H54 (cell line): ENCODE measurements around the gene PHEX.

Source experiments
- DNase-seq: peaks from one replicate; pipeline ENCODE4 v3.0.0; 2011; ENCODE audit warnings: low spot score, mixed read lengths; ENCODE audit not compliant: insufficient read length
- FAIRE-seq: peaks from 3 replicates; lab custom pipeline; 2011; peaks lifted over from hg19 to GRCh38; lab: Jason Lieb, UNC
- POLR2A ChIP-seq: IDR thresholded peaks from 2 replicates; pipeline ENCODE4 v1.6.1; 2011; ENCODE audit warnings: low read depth, mild to moderate bottlenecking, low read length

Gene PHEX

DNA sequence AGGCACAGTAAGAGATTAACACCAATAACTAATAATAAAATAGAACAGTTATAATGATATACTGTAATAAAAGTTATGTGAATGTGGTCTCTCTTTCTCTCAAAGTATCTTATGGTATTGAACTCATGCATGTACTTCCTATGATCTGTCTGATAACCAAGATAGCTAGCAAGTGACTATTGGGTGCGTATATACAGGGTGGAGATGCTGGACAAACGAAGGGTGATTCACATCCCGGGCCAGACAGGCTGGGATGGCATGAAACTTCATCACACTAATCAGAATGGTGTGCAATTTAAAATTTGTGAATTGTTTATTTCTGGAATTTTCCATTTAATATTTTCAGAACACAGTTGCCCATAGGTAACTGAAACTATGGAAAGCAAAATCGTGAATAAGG, 96.8 kb downstream of the PHEX start:
- DNase-seq = no peak
- no peak for TF ChIP-seq POLR2A
- FAIRE-seq = no peak

DNA sequence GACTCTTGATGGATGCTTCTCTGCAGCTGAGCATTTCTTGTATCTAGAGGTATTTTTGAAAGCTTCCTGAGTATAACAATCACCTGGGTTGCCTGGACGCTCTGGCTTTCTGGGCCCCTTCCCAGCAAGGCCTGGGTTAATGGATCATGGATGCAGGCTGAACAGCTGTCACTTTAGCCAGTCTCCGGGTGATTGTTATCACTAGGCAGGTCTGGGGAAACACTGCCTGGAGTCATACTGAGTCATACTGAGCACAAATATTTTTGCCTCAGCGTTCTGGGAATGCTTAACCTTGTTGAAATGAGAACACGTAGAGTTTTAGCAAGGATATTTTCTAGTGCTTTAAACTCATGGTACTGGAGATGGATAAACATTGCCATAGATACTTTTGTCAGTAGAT, 102.6 kb downstream of the PHEX start:
- FAIRE-seq = no peak

DNA sequence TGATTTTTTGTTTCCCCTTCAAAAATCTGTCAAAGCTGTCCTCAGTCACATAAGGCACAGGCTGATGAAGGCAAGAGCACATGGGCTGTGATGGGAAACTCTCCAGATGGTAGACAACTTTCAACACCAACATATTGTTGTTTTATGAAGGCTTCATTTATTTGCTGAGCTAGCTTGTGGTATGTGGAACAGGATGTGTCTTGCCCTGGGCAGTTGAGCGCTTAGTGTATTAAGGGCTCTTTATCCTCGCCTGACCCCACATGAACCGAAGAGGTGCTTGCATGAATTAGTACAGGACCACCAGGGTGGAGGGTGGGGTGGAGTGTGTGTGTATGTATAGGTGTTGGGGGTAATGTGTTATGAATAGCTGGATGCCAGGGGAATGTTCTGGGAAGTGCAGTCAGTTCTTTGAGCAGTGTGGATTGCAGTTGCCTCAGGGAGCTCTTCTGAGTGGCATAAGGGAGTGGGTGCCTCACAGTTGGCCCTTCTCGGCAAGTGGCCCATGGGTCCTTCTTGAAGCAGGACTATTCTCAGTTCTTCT, 103.1 kb downstream of the PHEX start:
- TF ChIP-seq POLR2A = no peak
- FAIRE-seq (no peak), DNase-seq (no peak)

More for the DNA sequence above, 102.6 kb downstream of the PHEX start:
- TF ChIP-seq POLR2A = no peak
- no peak for DNase-seq

DNA sequence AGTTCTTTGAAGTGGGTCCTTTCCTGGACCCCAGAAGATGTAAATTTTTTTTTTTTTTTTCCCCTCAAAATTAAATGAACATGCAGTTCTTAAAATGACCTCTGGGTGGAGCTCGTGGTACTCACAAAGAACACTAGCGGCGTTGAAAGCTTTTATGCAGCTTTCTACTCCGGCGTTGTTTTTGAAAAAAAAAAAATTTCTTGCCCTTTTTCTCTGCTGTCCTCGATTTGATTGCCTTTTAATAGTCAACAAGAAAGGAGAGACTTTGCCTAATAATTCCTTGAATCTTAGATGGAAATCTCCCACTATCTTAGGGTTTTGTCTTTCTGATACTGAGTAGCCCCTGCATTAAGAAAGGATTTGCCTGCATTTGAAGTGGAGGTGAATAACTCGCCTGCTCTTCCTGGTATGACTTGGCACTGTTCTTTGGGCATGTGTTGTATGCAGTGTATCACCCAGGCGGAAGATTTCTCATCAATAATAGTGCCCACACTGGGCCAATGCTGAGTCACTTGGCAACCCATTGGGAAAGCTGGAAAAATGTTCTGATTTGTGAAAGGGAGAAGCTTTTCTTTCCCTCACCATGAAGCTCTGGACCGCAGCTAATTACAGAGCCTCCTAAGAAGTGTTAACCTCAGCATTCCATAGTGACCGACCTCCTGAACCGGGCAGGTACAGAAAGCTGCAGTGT, 104.0 kb downstream of the PHEX start:
- DNase-seq (no peak), FAIRE-seq (no peak)
- TF ChIP-seq POLR2A = no peak

DNA sequence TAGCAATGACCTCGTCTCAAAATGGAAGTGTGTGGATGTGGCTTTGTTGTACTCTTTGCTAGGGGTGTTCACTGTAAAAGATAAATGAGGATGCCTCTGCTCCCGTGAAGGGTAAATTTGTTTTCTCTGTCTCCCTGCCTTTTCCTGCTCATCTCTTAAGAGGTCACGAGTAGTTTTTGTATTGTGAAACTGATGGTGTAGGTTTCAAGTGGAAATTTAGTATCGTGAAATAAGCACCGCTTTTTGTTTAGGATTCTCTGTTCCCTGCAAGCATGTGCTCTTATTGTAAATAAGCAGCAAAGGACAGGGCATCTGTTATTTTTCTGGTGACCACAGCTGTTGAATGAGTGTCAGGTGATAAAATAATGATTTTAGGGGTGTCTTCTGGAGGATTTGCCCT, 104.6 kb downstream of the PHEX start:
- no peak for TF ChIP-seq POLR2A
- DNase-seq (no peak), FAIRE-seq (no peak)

DNA sequence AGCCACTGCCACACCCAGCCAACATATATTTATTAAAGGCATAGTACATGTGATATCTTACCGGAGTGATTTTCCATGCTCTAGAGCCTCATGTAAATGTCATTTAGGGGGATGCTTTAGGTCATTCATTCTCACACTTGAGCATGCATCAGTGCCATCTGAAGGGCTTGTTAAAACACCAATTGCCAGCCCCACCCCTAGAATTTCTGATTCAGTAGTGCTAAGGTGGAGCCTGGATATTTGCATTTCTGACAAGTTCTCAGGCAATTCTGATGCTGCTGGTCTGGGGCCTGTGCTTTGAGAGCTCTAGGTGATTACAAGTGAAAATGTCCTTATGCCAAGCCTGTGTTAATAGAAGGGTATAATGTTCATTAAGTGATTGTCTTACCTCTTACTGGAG, 107.7 kb downstream of the PHEX start:
- no peak for TF ChIP-seq POLR2A
- DNase-seq (no peak), FAIRE-seq (no peak)

DNA sequence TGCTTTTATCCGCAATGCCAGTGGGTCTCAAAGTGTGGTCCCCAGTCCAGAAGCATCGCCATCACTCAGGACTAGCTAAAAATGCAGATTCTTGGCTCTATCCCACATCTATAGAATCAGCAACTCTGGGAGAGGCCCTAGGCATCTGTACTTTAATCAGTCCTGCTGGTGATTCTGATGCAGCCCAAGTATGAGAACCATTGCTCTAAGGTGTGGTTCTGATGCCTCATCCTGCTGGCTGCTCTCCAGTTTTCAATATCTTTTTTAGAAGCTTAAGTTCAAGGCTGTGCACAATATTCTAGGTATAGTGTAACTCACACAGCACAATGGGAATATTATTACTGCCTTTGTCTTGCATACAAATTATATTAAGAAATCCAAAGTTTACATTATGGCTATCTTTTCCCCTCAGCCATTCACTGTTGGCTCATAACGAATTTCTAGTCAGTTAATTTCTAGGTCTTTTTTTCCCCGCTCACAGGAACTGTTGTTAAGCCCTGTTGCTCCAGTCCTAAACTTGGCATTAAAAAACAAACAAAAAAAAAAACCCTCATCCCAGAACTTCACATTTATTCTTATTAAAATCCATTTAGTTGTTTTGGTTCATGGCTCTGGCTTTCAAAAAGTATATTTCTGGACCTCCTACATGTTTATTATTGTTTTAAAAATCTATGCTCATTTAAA, 109.1 kb downstream of the PHEX start:
- DNase-seq (no peak), FAIRE-seq (no peak)
- TF ChIP-seq POLR2A = no peak

DNA sequence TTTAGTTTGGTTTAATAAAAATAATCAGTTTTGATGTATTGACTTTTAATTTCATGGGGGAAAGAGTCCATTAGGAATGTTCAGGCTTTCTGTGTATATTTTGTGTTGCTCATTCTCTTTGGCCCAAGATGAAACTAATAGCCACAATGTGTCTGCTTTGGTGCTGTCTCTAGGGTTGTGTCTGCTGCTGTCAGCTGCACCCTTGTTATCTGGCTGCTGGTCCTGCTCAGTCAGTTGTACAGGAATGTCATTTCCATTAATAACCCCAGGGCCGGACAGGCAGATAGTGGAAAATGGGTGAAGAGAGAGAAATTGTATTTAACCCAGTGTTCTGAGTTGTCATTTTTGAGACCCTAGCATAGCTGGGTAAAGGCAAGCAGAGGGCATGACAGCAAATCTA, 115.1 kb downstream of the PHEX start:
- no peak for TF ChIP-seq POLR2A
- FAIRE-seq (no peak), DNase-seq (no peak)

DNA sequence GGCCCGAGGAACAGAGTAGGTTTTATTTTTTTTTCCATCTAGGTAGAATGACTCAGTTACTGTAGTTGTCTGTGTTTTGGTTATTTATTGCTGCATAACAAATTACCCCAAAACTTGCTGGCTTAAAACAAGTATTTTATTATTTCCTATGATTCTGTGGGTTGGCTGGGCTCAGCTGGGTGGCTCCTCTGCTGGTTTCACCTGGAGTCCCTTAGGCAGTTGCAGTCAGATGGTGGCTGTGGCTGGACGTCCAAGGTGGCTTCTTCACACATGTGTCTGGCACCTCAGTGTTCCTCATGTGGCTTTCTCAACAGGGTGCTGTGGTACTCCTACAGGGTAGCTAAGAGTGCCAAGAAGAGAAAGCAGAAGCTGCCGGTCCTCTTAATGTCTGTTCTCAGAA, 115.8 kb downstream of the PHEX start:
- FAIRE-seq (no peak), DNase-seq (no peak)
- TF ChIP-seq POLR2A = no peak

DNA sequence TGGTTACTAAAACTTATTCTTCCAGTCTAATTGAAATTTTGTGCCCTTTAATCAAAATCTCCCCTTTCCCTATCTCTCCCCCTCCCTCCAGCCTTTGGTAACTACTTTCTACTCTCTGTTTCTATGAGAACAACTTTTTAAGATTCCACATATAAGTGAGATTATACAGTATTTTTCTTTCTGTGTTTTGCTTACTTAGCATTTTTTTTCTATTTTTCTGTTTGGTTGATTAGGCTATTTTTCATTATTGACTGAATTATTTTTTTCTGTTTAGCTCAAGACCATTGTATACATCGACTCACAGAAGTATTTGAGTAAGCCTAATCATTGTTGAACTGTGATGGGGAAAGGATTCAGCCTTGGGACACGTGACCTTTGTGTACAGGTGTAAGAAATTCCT, 116.4 kb downstream of the PHEX start:
- FAIRE-seq (no peak), DNase-seq (no peak)
- no peak for TF ChIP-seq POLR2A

DNA sequence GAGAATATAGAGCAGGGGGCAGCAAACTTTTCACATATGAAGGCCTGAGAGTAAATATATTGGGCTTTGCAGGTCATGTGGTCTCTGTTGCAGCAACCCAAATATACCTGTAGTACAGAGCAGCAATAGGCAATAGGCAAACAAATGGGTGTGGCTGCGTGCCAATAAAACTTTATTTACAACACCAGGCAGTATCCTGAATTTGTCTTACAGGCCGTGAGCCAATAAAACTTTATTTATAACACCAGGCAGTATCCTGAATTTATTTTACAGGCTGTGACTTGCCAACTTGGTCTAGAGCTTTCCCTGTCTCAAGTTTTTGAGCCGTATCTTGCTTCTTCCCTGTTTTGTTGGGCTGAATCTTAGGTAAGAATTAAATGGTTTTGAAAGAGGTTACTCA, 118.2 kb downstream of the PHEX start:
- FAIRE-seq (no peak), DNase-seq (no peak)
- TF ChIP-seq POLR2A = no peak

DNA sequence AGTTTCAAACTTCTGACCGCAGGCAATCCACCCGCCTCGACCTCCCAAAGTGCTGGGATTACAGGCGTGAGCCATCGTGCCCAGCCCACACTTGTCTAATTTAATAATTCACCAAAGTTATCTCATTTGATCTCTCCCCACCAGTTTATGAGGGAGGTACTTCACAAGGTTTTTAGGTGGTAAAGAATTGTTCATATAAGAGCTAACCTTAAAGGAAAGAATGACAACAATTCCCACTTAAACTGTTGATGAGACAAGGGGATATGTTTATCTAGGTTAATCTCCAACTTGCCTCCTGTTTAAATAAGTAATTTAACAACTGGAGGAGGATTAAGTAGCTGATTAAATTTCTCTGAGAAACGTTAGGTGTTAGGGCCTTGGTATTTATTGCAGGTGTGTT, 123.0 kb downstream of the PHEX start:
- TF ChIP-seq POLR2A = no peak
- DNase-seq = no peak
- FAIRE-seq = no peak

DNA sequence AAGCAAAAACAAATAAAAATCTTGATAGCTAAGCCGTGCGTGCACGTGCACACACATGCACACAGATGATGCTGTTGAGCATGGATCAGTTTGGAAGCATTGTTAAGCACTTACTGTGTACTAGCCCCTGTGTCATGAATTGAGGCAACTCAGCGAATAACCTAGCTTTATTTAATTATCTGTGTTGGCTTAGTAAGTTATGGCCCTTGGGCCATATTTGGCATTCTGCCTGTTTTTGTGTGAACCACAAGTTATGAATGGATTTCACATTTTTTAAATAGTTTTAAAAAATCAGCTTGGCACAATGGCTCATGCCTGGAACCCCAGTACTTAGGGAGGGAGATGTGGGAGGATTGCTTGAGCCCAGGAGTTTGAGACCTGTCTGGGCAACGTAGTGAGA, 126.9 kb downstream of the PHEX start:
- DNase-seq (no peak), FAIRE-seq (no peak)
- TF ChIP-seq POLR2A = no peak

DNA sequence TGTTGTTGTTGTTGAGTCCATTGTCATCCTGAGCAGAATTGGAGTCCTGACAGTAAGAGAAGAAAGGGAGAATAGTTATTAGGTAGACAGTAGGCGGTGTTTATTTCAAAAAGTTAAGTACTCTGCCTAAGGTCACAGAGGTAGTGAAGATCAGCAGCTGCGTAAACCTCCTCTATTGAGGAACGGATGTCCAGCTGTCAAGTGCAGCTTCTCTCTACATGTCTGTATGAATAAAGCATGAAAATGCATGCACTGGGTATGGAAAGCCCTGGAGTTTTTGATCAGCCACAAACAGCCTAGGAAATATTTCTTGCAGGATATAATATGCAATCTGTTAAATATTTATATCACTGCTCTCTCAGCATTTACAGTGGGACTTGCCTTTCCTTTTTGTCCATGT, 131.2 kb downstream of the PHEX start:
- no peak for FAIRE-seq

More for the DNA sequence above, 131.2 kb downstream of the PHEX start:
- DNase-seq = no peak
- TF ChIP-seq POLR2A = no peak
